GM18505 (cell line): ENCODE measurements around the gene TREM2.
"Not testable (repeated sequence)": the region's sequence is repeated elsewhere in the genome, so short reads cannot be mapped to it uniquely, and the experiment has no call there.

ENCODE experiments used
- ATAC-seq: cut with Tn5 transposase; IDR thresholded peaks from one replicate; pipeline ENCODE4 v1.9.1; 2021; ENCODE audit not compliant: unreplicated experiment
- POLR2A ChIP-seq: IDR thresholded peaks from 4 replicates; pipeline ENCODE4 v1.6.1; 2011; ENCODE audit warnings: borderline replicate concordance; ENCODE audit not compliant: insufficient read depth, insufficient read length; ENCODE audit errors: extremely low read depth

Gene TREM2

GRCh38 chr6:41155132-41155805 lies 7.6 kb downstream of the TREM2 start:
- ATAC-seq, result no peak
- no peak for TF ChIP-seq POLR2A

GRCh38 chr6:41153992-41154625 lies 8.8 kb downstream of the TREM2 start, which contains the start of gene TREML1:
Gene TREML1, minus strand, starts transcription at chr6:41154347. Its CDS starts 59 bp downstream, at chr6:41154288.
- ATAC-seq, result no peak
- no peak for TF ChIP-seq POLR2A

- no peak for ATAC-seq
- no peak for TF ChIP-seq POLR2A
Observed at GRCh38 chr6:41153451-41153850, 9.5 kb downstream of the TREM2 start.

- TF ChIP-seq POLR2A, result no peak
- ATAC-seq, result no peak
Observed at GRCh38 chr6:41150671-41151070, 12.2 kb downstream of the TREM2 start.

GRCh38 chr6:41147917-41148316 lies 15.0 kb downstream of the TREM2 start:
- ATAC-seq, result no peak
- TF ChIP-seq POLR2A, result no peak

GRCh38 chr6:41136911-41137310 lies 26.0 kb downstream of the TREM2 start:
- no peak for ATAC-seq

GRCh38 chr6:41135062-41135832 lies 27.7 kb downstream of the TREM2 start:
- ATAC-seq, result no peak
- TF ChIP-seq POLR2A, result no peak

More at GRCh38 chr6:41136911-41137310, 26.0 kb downstream of the TREM2 start:
- no peak for TF ChIP-seq POLR2A

- no peak for ATAC-seq
- TF ChIP-seq POLR2A, result no peak
Observed at GRCh38 chr6:41132254-41132653, 30.7 kb downstream of the TREM2 start.

GRCh38 chr6:41125282-41125681 lies 37.6 kb downstream of the TREM2 start:
- no peak for TF ChIP-seq POLR2A
- no peak for ATAC-seq

GRCh38 chr6:41122918-41123317 lies 40.0 kb downstream of the TREM2 start:
- ATAC-seq, result no peak
- TF ChIP-seq POLR2A, result no peak

- no peak for ATAC-seq
Observed at GRCh38 chr6:41122373-41122772, 40.5 kb downstream of the TREM2 start.

GRCh38 chr6:41120058-41120457 lies 42.9 kb downstream of the TREM2 start:
- no peak for TF ChIP-seq POLR2A

More at GRCh38 chr6:41122373-41122772, 40.5 kb downstream of the TREM2 start:
- TF ChIP-seq POLR2A, result no peak

GRCh38 chr6:41119508-41119907 lies 43.4 kb downstream of the TREM2 start:
- TF ChIP-seq POLR2A, result no peak
- ATAC-seq, result no peak

More at GRCh38 chr6:41120058-41120457, 42.9 kb downstream of the TREM2 start:
- ATAC-seq, result no peak

GRCh38 chr6:41115027-41115426 lies 47.9 kb downstream of the TREM2 start:
- ATAC-seq, result not testable (repeated sequence)
